Astrocyte (in vitro differentiated cells and primary cell): Measurements from ENCODE around the gene PCGF3. TPM values are rescaled to one million over a fixed set of nuclear protein-coding genes. Genes with fewer than 3 reads are reported as not detected.
"Not testable (repeated sequence)": the region's sequence is repeated elsewhere in the genome, so short reads cannot be mapped to it uniquely, and the experiment has no call there.

ENCODE experiments used
- DNase-seq: peaks from one replicate; pipeline ENCODE4 v3.0.0-alpha.2; 2010; ENCODE audit warnings: low read depth
- FAIRE-seq: peaks from 2 replicates; lab custom pipeline; 2011; peaks lifted over from hg19 to GRCh38; lab: Jason Lieb, UNC
- H2AFZ ChIP-seq: 2 replicates; pipeline ENCODE4 v1.6.0; 2012; ENCODE audit warnings: low read depth, low read length, inconsistent platforms
- H3K27ac ChIP-seq: 2 replicates; pipeline ENCODE4 v1.5.1; 2011; ENCODE audit warnings: low read depth, low read length, inconsistent platforms
- H3K27me3 ChIP-seq: 2 replicates; pipeline ENCODE4 v1.6.0; 2011; ENCODE audit warnings: low read length, inconsistent platforms; ENCODE audit not compliant: insufficient read depth
- H3K36me3 ChIP-seq: 2 replicates; pipeline ENCODE4 v1.5.1; 2011; ENCODE audit warnings: low read length, inconsistent platforms; ENCODE audit not compliant: insufficient read depth
- H3K4me1 ChIP-seq: 2 replicates; pipeline ENCODE4 v1.5.1; 2011; ENCODE audit warnings: low read length, inconsistent platforms; ENCODE audit not compliant: insufficient read depth
- H3K4me2 ChIP-seq: 2 replicates; pipeline ENCODE4 v1.6.0; 2012; ENCODE audit warnings: low read length, inconsistent platforms
- H3K4me3 ChIP-seq: 2 replicates; pipeline ENCODE4 v1.5.1; 2011; ENCODE audit warnings: low read depth, mild to moderate bottlenecking, low read length, inconsistent platforms; ENCODE audit not compliant: insufficient read depth
- H3K79me2 ChIP-seq: 2 replicates; pipeline ENCODE4 v1.6.0; 2012; ENCODE audit warnings: mild to moderate bottlenecking, low read length, inconsistent platforms; ENCODE audit not compliant: insufficient read depth
- H3K9ac ChIP-seq: 2 replicates; pipeline ENCODE4 v1.6.0; 2012; ENCODE audit warnings: mild to moderate bottlenecking, low read length, inconsistent platforms
- H3K9me3 ChIP-seq: 2 replicates; pipeline ENCODE4 v1.5.1; 2012; ENCODE audit warnings: low read depth, mild to moderate bottlenecking, low read length, inconsistent platforms; ENCODE audit not compliant: insufficient read depth
- H4K20me1 ChIP-seq: 2 replicates; pipeline ENCODE4 v1.6.0; 2012; ENCODE audit warnings: low read length, inconsistent platforms; ENCODE audit not compliant: insufficient read depth
- H3K27ac Mint-ChIP-seq: one replicate; pipeline ENCODE4 v1.8.0; 2021; ENCODE audit warnings: mild to moderate bottlenecking, mixed read lengths; ENCODE audit not compliant: unreplicated experiment
- H3K27me3 Mint-ChIP-seq: one replicate; pipeline ENCODE4 v1.8.0; 2021; ENCODE audit warnings: low read depth, mixed read lengths; ENCODE audit not compliant: unreplicated experiment
- H3K36me3 Mint-ChIP-seq: one replicate; pipeline ENCODE4 v1.8.0; 2021; ENCODE audit warnings: low read depth, mixed read lengths; ENCODE audit not compliant: unreplicated experiment
- H3K4me1 Mint-ChIP-seq: one replicate; pipeline ENCODE4 v1.8.0; 2021; ENCODE audit warnings: low read depth, mixed read lengths; ENCODE audit not compliant: unreplicated experiment
- H3K4me3 Mint-ChIP-seq: one replicate; pipeline ENCODE4 v1.8.0; 2021; ENCODE audit warnings: mild to moderate bottlenecking, moderate library complexity, mixed read lengths; ENCODE audit not compliant: unreplicated experiment
- H3K9me3 Mint-ChIP-seq: one replicate; pipeline ENCODE4 v1.8.0; 2021; ENCODE audit warnings: mild to moderate bottlenecking, mixed read lengths; ENCODE audit not compliant: unreplicated experiment
- CTCF ChIP-seq: IDR thresholded peaks from 2 replicates; pipeline ENCODE4 v1.5.1; 2011; ENCODE audit warnings: low read depth, mild to moderate bottlenecking, inconsistent platforms, low read length, moderate library complexity; ENCODE audit not compliant: insufficient read depth
- EZH2 ChIP-seq: IDR thresholded peaks from 2 replicates; pipeline ENCODE4 v1.6.1; 2012; ENCODE audit warnings: mild to moderate bottlenecking, low read length, inconsistent platforms; ENCODE audit not compliant: insufficient read depth
- total RNA-seq: library from RNA; stranded (reverse); gene quantifications from 2 replicates; pipeline ENCODE4 v1.2.1, GENCODE V29; 2021

Gene PCGF3
- total RNA-seq, 1 donor from 2014 or later: 65.7 TPM

DNA sequence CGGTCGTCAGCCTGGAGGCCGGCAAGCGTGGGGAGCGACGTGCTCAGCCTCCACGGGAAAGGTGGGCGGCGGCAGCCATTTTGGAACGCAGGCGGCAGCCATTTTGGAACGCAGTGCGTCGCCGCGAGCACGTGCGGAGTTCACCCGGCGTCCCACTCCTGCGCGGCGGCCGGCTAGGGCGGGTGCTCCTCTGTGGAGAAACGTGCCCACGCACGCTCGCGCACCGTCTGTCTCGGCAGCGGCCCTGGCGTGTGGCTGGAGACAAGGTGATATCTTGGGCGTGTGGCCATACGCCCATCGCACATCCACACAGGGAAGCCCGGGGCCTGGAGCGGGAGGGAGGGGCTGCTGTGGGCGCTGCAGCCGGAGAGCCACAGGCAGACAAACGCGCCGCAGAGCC is 99.2 kb downstream of the PCGF3 start:
- DNase-seq (no peak), FAIRE-seq (no peak)
- Mint-ChIP-seq H3K4me3 (no peak overlapping the region), H3K4me1 (no peaks in the 10 kb centered on the region), H3K27me3 (peaks cover 35% of the 10 kb centered on the region), H3K27ac (no peak overlapping the region), H3K36me3 (peaks cover 3% of the 10 kb centered on the region), H3K9me3 (peaks cover 8% of the 10 kb centered on the region)
- no peak overlapping the region for H3K4me3 ChIP-seq
- no peaks in the 10 kb centered on the region for H3K79me2 ChIP-seq
- no peak overlapping the region for H2AFZ ChIP-seq
- H3K27ac ChIP-seq: no peak overlapping the region
- H3K36me3 ChIP-seq: no peaks in the 10 kb centered on the region
- H3K4me1 ChIP-seq: no peaks in the 10 kb centered on the region
- H3K9ac ChIP-seq: no peak overlapping the region
- H3K27me3 ChIP-seq: peaks cover 10% of the 10 kb centered on the region
- no peaks in the 10 kb centered on the region for H4K20me1 ChIP-seq
- H3K4me2 ChIP-seq: no peak overlapping the region
- H3K9me3 ChIP-seq: peaks cover 7% of the 10 kb centered on the region
- TF ChIP-seq CTCF: no peak
- no peak for TF ChIP-seq EZH2

- Mint-ChIP-seq H3K9me3 (peaks cover 15% of the 10 kb centered on the region), H3K27me3 (peaks cover 41% of the 10 kb centered on the region)
- not testable (repeated sequence) for H4K20me1 ChIP-seq, H3K27me3 ChIP-seq, H3K36me3 ChIP-seq, H3K36me3 Mint-ChIP-seq, FAIRE-seq, H3K9me3 ChIP-seq, H3K4me1 Mint-ChIP-seq, H3K4me3 ChIP-seq, DNase-seq, H3K4me1 ChIP-seq, H3K27ac ChIP-seq, H3K79me2 ChIP-seq, H3K4me3 Mint-ChIP-seq, H3K4me2 ChIP-seq, H3K9ac ChIP-seq, H2AFZ ChIP-seq, H3K27ac Mint-ChIP-seq
Observed at GRCh38 chr4:806979-807378, 101.3 kb downstream of the PCGF3 start.

GRCh38 chr4:807792-808191 is 102.2 kb downstream of the PCGF3 start:
- peaks cover 46% of the 10 kb centered on the region for H3K27me3 Mint-ChIP-seq
- no peak overlapping the region for H3K27ac ChIP-seq
- no peak for DNase-seq

More at GRCh38 chr4:807792-808191, 102.2 kb downstream of the PCGF3 start:
- H3K36me3 ChIP-seq: no peaks in the 10 kb centered on the region
- H3K79me2 ChIP-seq: no peaks in the 10 kb centered on the region
- H3K9ac ChIP-seq: no peak overlapping the region
- no peaks in the 10 kb centered on the region for H4K20me1 ChIP-seq
- Mint-ChIP-seq H3K4me1 (no peaks in the 10 kb centered on the region), H3K9me3 (peaks cover 15% of the 10 kb centered on the region), H3K36me3 (peaks cover 4% of the 10 kb centered on the region), H3K27ac (no peak overlapping the region), H3K4me3 (no peak overlapping the region)
- no peak for TF ChIP-seq EZH2
- TF ChIP-seq CTCF: no peak
- H3K9me3 ChIP-seq: no peaks in the 10 kb centered on the region
- FAIRE-seq: no peak
- no peak overlapping the region for H2AFZ ChIP-seq
- H3K4me2 ChIP-seq: no peak overlapping the region
- no peaks in the 10 kb centered on the region for H3K4me1 ChIP-seq
- peaks cover 12% of the 10 kb centered on the region for H3K27me3 ChIP-seq
- H3K4me3 ChIP-seq: no peak overlapping the region
